GM12865 (cell line): ENCODE results near the gene GLIS2.

ENCODE experiments used
- DNase-seq: peaks from one replicate; pipeline ENCODE4 v3.0.0; 2010; ENCODE audit warnings: low read depth
- H3K4me3 ChIP-seq: 2 replicates; pipeline ENCODE4 v1.5.1; 2011; ENCODE audit warnings: mild to moderate bottlenecking, low read depth, low read length, control low read depth
- CTCF ChIP-seq: IDR thresholded peaks from 2 replicates; pipeline ENCODE4 v1.5.1; 2011; ENCODE audit warnings: low read length, control low read depth, low read depth, inconsistent platforms; ENCODE audit not compliant: insufficient read depth; ENCODE audit errors: missing control alignments

The GLIS2 gene

GRCh38 chr16:4350787-4351659 lies 35.2 kb downstream of the GLIS2 start, which contains the start of gene PAM16:
Gene PAM16, minus strand, starts transcription at chr16:4351321. Its CDS starts 87 bp downstream, at chr16:4351234.
- no peak for TF ChIP-seq CTCF
- H3K4me3 ChIP-seq = peak within 1 kb of the TSS; percentile 93
- peak; percentile 98 for DNase-seq

- no peak for TF ChIP-seq CTCF
- H3K4me3 ChIP-seq = no peak overlapping the region
- DNase-seq = no peak
Observed at GRCh38 chr16:4351880-4352279, 36.0 kb downstream of the GLIS2 start.

- TF ChIP-seq CTCF = no peak
- DNase-seq = no peak
- no peak overlapping the region for H3K4me3 ChIP-seq
Observed at GRCh38 chr16:4352843-4353242, 37.0 kb downstream of the GLIS2 start.

- H3K4me3 ChIP-seq = no peak overlapping the region
- TF ChIP-seq CTCF = no peak
- DNase-seq = no peak
Observed at GRCh38 chr16:4353675-4354074, 37.8 kb downstream of the GLIS2 start.

- no peak for DNase-seq
Observed at GRCh38 chr16:4354512-4355409, 38.9 kb downstream of the GLIS2 start.

GRCh38 chr16:4356820-4357219 lies 41.0 kb downstream of the GLIS2 start:
- DNase-seq = no peak
- TF ChIP-seq CTCF = no peak
- H3K4me3 ChIP-seq = no peak overlapping the region

More at GRCh38 chr16:4354512-4355409, 38.9 kb downstream of the GLIS2 start:
- no peak overlapping the region for H3K4me3 ChIP-seq
- no peak for TF ChIP-seq CTCF
